Esophagus squamous epithelium (tissue), 5 donors: ENCODE data around the gene LPP. TPM values are rescaled to one million over a fixed set of nuclear protein-coding genes. Genes with fewer than 3 reads are reported as not detected.

Experiments
- DNase-seq: peaks from one replicate; lab custom pipeline; 2025; lab: John Stamatoyannopoulos, UW
- H3K27ac ChIP-seq, 4 donors: fragments of 200-600 bp; sonication (generic); one replicate each; pipeline ENCODE4 v1.5.1; 2016 to 2019; ENCODE audit warnings: mild to moderate bottlenecking in 1 of 4
- H3K27me3 ChIP-seq, 4 donors: fragments of 200-600 bp; sonication (generic); 1 replicate in 3 of 4; 2 replicates in 1 of 4; pipeline versions ENCODE4 v1.5.1 to v1.6.0; 2017 to 2021; ENCODE audit warnings: antibody characterized with exemption in 1 of 4
- H3K36me3 ChIP-seq, 3 donors: fragments of 200-600 bp; sonication (generic); one replicate each; pipeline ENCODE4 v1.5.1; 2016 to 2019
- H3K4me1 ChIP-seq, 3 donors: fragments of 200-600 bp; sonication (generic); one replicate each; pipeline ENCODE4 v1.5.1; 2017 to 2019
- H3K4me3 ChIP-seq, 4 donors: fragments of 200-600 bp; sonication (generic); 1 replicate in 3 of 4; 2 replicates in 1 of 4; pipeline ENCODE4 v1.5.1; 2016 to 2019; ENCODE audit warnings: mild to moderate bottlenecking in 2 of 4, moderate library complexity in 1 of 4
- H3K9me3 ChIP-seq, 3 donors: fragments of 200-600 bp; sonication (generic); one replicate each; pipeline ENCODE4 v1.5.1; 2016 to 2019
- POLR2A ChIP-seq, 4 donors: fragments of 450-650 bp; IDR thresholded peaks; one replicate each; pipeline ENCODE4 v1.6.1; 2017; ENCODE audit warnings: antibody characterized with exemption in 4 of 4, mild to moderate bottlenecking in 4 of 4, moderate library complexity in 3 of 4
- WGBS, 2 donors: methylation state at CpG; one replicate each; pipeline ENCODE4 v1.1.5; 2018; 5-methylcytosine and 5-hydroxymethylcytosine counted together
- intact Hi-C: fragments of 100-400 bp; cut with DNase I; formaldehyde crosslinking; loops from one replicate; pipeline ENCODE4 v1.15.0; 2022
- total RNA-seq, 4 donors: library from RNA; depleted of rRNA; stranded (reverse); fragments of >200 nt; gene quantifications; one replicate each; pipeline ENCODE4 v1.1.0, GENCODE V29; 2016
- TF ChIP-seq, protein P1 (sequence below), 6 experiments: fragments of 450-650 bp in 4 of 6; fragments of 200-600 bp in 2 of 6; sonication (generic) in 2 of 6; IDR thresholded peaks; one replicate each; pipeline ENCODE4 v1.5.1; 2016 to 2019; ENCODE audit warnings: antibody characterized with exemption in 6 of 6, mild to moderate bottlenecking in 4 of 6, moderate library complexity in 4 of 6
- donor health status: DM: yes; HTN: yes; CAD: no.

LPP gene
- total RNA-seq, 4 donors from 2014 or later: 41.4 to 369 (median 97.3) TPM

DNA sequence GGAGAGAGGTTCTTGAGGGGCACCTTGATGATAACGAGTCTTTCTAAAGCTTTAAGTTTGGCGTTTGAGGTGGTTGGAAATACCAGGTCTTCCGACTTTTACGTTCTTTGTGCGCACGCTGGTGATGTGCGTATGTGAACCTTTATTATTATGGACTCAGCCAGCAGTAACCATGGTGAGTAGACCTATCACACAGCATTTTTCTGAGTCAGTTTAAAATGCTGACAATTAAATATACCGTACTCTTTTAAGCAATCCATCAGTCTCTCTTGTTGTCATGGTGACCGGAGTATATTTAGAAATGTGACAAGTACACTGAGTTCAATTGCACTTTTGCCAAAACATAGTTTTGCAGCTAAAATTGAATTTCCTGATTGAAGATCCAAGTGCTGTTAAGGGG, 172.2 kb downstream of the LPP start:
- intact Hi-C loops: no loop called here
- H3K4me3 ChIP-seq: no peak overlapping the region
- no peak for TF ChIP-seq POLR2A (IDR thresholded peaks at IDR 0.05)
- TF ChIP-seq, protein P1, sequence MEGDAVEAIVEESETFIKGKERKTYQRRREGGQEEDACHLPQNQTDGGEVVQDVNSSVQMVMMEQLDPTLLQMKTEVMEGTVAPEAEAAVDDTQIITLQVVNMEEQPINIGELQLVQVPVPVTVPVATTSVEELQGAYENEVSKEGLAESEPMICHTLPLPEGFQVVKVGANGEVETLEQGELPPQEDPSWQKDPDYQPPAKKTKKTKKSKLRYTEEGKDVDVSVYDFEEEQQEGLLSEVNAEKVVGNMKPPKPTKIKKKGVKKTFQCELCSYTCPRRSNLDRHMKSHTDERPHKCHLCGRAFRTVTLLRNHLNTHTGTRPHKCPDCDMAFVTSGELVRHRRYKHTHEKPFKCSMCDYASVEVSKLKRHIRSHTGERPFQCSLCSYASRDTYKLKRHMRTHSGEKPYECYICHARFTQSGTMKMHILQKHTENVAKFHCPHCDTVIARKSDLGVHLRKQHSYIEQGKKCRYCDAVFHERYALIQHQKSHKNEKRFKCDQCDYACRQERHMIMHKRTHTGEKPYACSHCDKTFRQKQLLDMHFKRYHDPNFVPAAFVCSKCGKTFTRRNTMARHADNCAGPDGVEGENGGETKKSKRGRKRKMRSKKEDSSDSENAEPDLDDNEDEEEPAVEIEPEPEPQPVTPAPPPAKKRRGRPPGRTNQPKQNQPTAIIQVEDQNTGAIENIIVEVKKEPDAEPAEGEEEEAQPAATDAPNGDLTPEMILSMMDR (IDR thresholded peaks at IDR 0.05): no peak
- peaks cover 0 to 47% (median 3%) of the 10 kb centered on the region in 3 donors for H3K4me1 ChIP-seq
- peak overlapping the region in 2 of 4 donors; percentile 9 to 16 for H3K27ac ChIP-seq
- DNase-seq: no peak
- H3K36me3 ChIP-seq: peaks cover 0 to 4% (median 0%) of the 10 kb centered on the region in 3 donors
- WGBS, 2 donors: 83% methylated on average over 9 of the region's 9 CpGs
- no peaks in the 10 kb centered on the region for H3K9me3 ChIP-seq
- H3K27me3 ChIP-seq: no peaks in the 10 kb centered on the region

DNA sequence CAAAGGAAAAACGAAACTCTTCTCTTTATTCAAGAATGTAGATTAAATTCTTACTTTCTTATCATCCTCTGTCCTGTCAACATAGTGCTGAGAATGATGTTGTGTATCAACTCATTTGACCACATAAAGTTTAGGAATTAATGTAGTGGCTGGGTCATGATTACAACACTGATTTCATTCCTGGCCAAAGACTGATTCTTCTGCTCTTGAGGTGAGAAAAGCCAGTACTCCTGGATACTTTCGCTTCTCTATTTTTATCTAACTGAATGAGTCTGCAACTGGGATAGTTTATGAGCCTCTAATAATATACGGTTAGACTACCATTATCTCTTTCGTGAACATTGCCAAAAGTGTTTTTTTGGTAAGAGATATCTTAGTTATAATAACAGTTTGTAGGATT, 173.0 kb downstream of the LPP start:
- TF ChIP-seq, protein P1 (IDR thresholded peaks at IDR 0.05): no peak
- TF ChIP-seq POLR2A (IDR thresholded peaks at IDR 0.05): no peak
- Histone ChIP-seq H3K9me3 (no peaks in the 10 kb centered on the region), H3K27ac (peak overlapping the region in 1 of 4 donors; percentile 9), H3K4me3 (no peak overlapping the region), H3K27me3 (no peaks in the 10 kb centered on the region), H3K4me1 (peaks cover 0 to 42% (median 3%) of the 10 kb centered on the region in 3 donors), H3K36me3 (peaks cover 0 to 4% (median 0%) of the 10 kb centered on the region in 3 donors)
- intact Hi-C loops: no loop called here
- WGBS, 2 donors: 74 to 89% methylated on average over 4 of the region's 4 CpGs
- no peak for DNase-seq

DNA sequence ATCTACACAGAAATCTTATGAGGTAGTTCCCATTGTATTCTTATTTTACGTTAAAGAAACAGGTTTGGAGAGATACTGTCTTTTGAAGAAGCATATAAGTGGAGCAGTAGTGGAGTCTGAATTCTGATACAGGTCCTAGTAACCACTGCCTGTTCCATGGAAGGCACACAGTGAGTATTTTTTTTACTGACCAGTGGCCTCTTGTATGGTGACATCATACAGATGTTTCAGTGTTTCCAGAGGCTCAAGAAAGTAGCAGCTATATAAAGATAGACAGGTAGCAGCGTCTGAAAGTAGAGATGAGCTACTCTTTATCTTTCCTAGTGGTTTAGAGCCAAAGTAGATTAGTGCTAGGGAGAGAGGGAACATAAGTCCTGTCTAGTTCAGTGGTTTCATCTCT, 173.5 kb downstream of the LPP start:
- Histone ChIP-seq H3K27ac (peak overlapping the region in 1 of 4 donors; percentile 9), H3K4me1 (peaks cover 0 to 38% (median 3%) of the 10 kb centered on the region in 3 donors), H3K4me3 (no peak overlapping the region), H3K27me3 (no peaks in the 10 kb centered on the region), H3K36me3 (peaks cover 0 to 4% (median 0%) of the 10 kb centered on the region in 3 donors), H3K9me3 (no peaks in the 10 kb centered on the region)
- WGBS, 2 donors: 74 to 83% methylated on average over 2 of the region's 2 CpGs
- no peak for TF ChIP-seq POLR2A (IDR thresholded peaks at IDR 0.05)
- TF ChIP-seq, protein P1 (IDR thresholded peaks at IDR 0.05): no peak
- DNase-seq: no peak
- intact Hi-C loops: no loop called here

DNA sequence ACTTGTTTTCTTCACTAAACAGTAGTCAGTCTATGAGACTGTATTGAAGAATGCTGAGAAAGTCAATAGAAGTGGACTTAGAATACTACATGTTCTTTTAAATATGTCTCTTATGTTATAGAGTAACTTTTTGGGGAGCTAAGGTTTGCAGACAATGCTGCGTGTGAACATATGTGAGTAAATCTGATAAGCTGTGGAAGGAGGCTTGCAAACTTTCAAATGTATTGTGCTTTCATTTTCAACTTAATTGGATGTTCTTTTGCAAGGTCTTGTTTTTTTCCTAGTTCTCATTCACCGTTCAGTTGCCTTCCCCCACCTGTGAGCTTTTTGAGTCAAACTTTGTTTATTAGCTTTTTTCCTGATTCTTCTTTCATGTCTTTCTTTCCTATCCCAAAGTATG, 176.2 kb downstream of the LPP start:
- H3K4me3 ChIP-seq: no peak overlapping the region

DNA sequence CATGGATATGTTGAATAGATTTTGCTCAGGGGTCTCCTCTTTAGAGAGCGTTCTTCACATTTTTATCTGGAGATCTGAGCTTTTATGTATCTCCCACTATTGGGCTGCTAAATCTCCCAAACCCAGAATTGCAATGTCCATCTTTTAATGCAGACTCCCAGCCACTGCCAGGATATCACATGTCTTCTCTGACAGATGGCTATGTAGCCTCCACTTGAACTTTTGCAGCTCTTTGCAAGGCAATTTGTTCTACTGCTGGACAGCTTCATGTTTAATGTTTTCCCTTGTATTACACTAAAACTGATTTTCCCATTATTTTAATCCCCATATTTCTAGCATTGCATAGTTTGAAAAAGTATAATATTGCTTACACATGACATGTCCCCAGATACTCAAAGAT, 177.2 kb downstream of the LPP start:
- H3K4me3 ChIP-seq: no peak overlapping the region
- no peaks in the 10 kb centered on the region for H3K27me3 ChIP-seq
- peaks cover 0 to 22% (median 0%) of the 10 kb centered on the region in 3 donors for H3K4me1 ChIP-seq
- no peaks in the 10 kb centered on the region for H3K9me3 ChIP-seq
- 94% methylated on average over 1 of the region's 1 CpG for WGBS, 2 donors
- TF ChIP-seq, protein P1 (IDR thresholded peaks at IDR 0.05): no peak
- no peak for TF ChIP-seq POLR2A (IDR thresholded peaks at IDR 0.05)
- no peak for DNase-seq
- intact Hi-C loops: no loop called here
- H3K27ac ChIP-seq: no peak overlapping the region
- peaks cover 0 to under 1% (median 0%) of the 10 kb centered on the region in 3 donors for H3K36me3 ChIP-seq

More for the DNA sequence above, 176.2 kb downstream of the LPP start:
- no peak for DNase-seq
- WGBS, 2 donors: 75 to 85% methylated on average over 2 of the region's 2 CpGs
- Histone ChIP-seq H3K9me3 (no peaks in the 10 kb centered on the region), H3K27ac (no peak overlapping the region), H3K27me3 (no peaks in the 10 kb centered on the region), H3K4me1 (peaks cover 0 to 26% (median 0%) of the 10 kb centered on the region in 3 donors), H3K36me3 (peaks cover 0 to 4% (median 0%) of the 10 kb centered on the region in 3 donors)
- no peak for TF ChIP-seq POLR2A (IDR thresholded peaks at IDR 0.05)
- TF ChIP-seq, protein P1 (IDR thresholded peaks at IDR 0.05): no peak
- intact Hi-C loops: no loop called here
